Measurements from ENCODE around the gene USP47. TPM values are rescaled to one million over a fixed set of nuclear protein-coding genes. Genes with fewer than 3 reads are reported as not detected.

USP47 gene
- polyA plus RNA-seq, 1 experiment, result 35.0 TPM

GRCh38 chr11:11956006-11956405 lies 114.2 kb downstream of the USP47 start:
- ChIA-PET CTCF (interaction anchor here (0.5 to 1.8 kb wide), 4 partner anchors 11 to 595 kb away, joined by 3 to 13 read pairs (median 3); no protein-coding TSS in a partner anchor), POLR2A (no interaction called here)
- DNase-seq (ENCODE audit: low read depth, low spot score), result no peak
- Histone ChIP-seq H3K27me3 (ENCODE audit: control insufficient read depth, insufficient read depth, low read length) (no peaks in the 10 kb centered on the region), H3K4me3 (ENCODE audit: low read depth, low read length) (no peak overlapping the region), H3K27ac (ENCODE audit: low read depth, low read length) (no peak overlapping the region), H3K9me3 (ENCODE audit: control insufficient read depth, insufficient read depth, low read length) (no peaks in the 10 kb centered on the region)
- TF ChIP-seq CTCF (IDR thresholded peaks at IDR 0.05; ENCODE audit: low read depth, low read length), result no peak

GRCh38 chr11:11958403-11959231 lies 116.8 kb downstream of the USP47 start:
- POLR2A ChIA-PET, result no interaction called here
- no peak for DNase-seq (ENCODE audit: low read depth, low spot score)
- H3K27me3 ChIP-seq (ENCODE audit: control insufficient read depth, insufficient read depth, low read length), result no peaks in the 10 kb centered on the region
- H3K4me3 ChIP-seq (ENCODE audit: low read depth, low read length), result no peak overlapping the region
- no peak overlapping the region for H3K27ac ChIP-seq (ENCODE audit: low read depth, low read length)
- TF ChIP-seq CTCF (IDR thresholded peaks at IDR 0.05; ENCODE audit: low read depth, low read length), result no peak
- CTCF ChIA-PET, result interaction anchor here (0.8 to 1.3 kb wide), 3 partner anchors 8 to 27 kb away, joined by 3 to 7 read pairs (median 4); no protein-coding TSS in a partner anchor
- peaks cover 4% of the 10 kb centered on the region; the same call in 1 of the 2 replicates for H3K9me3 ChIP-seq (ENCODE audit: control insufficient read depth, insufficient read depth, low read length)

GRCh38 chr11:11959601-11960000 lies 117.8 kb downstream of the USP47 start:
- CTCF ChIA-PET, result no interaction called here
- H3K9me3 ChIP-seq (ENCODE audit: control insufficient read depth, insufficient read depth, low read length), result peaks cover 4% of the 10 kb centered on the region; the same call in 1 of the 2 replicates
- TF ChIP-seq CTCF (IDR thresholded peaks at IDR 0.05; ENCODE audit: low read depth, low read length), result no peak
- POLR2A ChIA-PET, result no interaction called here
- H3K27me3 ChIP-seq (ENCODE audit: control insufficient read depth, insufficient read depth, low read length), result no peaks in the 10 kb centered on the region
- H3K4me3 ChIP-seq (ENCODE audit: low read depth, low read length), result no peak overlapping the region
- DNase-seq (ENCODE audit: low read depth, low spot score), result no peak
- H3K27ac ChIP-seq (ENCODE audit: low read depth, low read length), result no peak overlapping the region

GRCh38 chr11:11960687-11961086 lies 118.9 kb downstream of the USP47 start:
- no peaks in the 10 kb centered on the region for H3K27me3 ChIP-seq (ENCODE audit: control insufficient read depth, insufficient read depth, low read length)
- POLR2A ChIA-PET, result no interaction called here
- no peak for DNase-seq (ENCODE audit: low read depth, low spot score)
- TF ChIP-seq CTCF (IDR thresholded peaks at IDR 0.05; ENCODE audit: low read depth, low read length), result no peak
- H3K27ac ChIP-seq (ENCODE audit: low read depth, low read length), result no peak overlapping the region
- no peak overlapping the region for H3K4me3 ChIP-seq (ENCODE audit: low read depth, low read length)
- CTCF ChIA-PET, result interaction anchor here (0.7 to 0.8 kb wide), 2 partner anchors 162 to 174 kb away, joined by 3 read pairs; no protein-coding TSS in a partner anchor
- peaks cover 4% of the 10 kb centered on the region; the same call in 1 of the 2 replicates for H3K9me3 ChIP-seq (ENCODE audit: control insufficient read depth, insufficient read depth, low read length)

All from AG04450 (cell line).